ENCODE data around the gene KLF5.

Gene KLF5

GRCh38 chr13:73109969-73110368 lies 51.2 kb downstream of the KLF5 start:
- Histone ChIP-seq H2AFZ (ENCODE audit: low read length) (no peak overlapping the region), H3K9ac (ENCODE audit: low read depth, low read length, poor library complexity, severe bottlenecking) (no peak overlapping the region), H3K9me3 (ENCODE audit: insufficient read depth, low read depth, low read length) (no peaks in the 10 kb centered on the region), H3K36me3 (ENCODE audit: insufficient read depth, low read length) (no peaks in the 10 kb centered on the region), H3K4me3 (ENCODE audit: low read length, poor library complexity, severe bottlenecking) (no peak overlapping the region), H3K79me2 (ENCODE audit: insufficient read depth, low read length) (no peaks in the 10 kb centered on the region), H3K4me2 (ENCODE audit: low read depth, low read length, poor library complexity, severe bottlenecking) (no peak overlapping the region), H4K20me1 (ENCODE audit: insufficient read depth, low read length, poor library complexity, severe bottlenecking) (no peaks in the 10 kb centered on the region), H3K27me3 (ENCODE audit: insufficient read depth, low read length, poor library complexity, severe bottlenecking) (no peaks in the 10 kb centered on the region), H3K4me1 (ENCODE audit: insufficient read depth, low read length, poor library complexity, severe bottlenecking) (no peaks in the 10 kb centered on the region), H3K9me2 (replicated peaks; ENCODE audit: low read depth, low read length) (no peaks in the 10 kb centered on the region), H3F3A (ENCODE audit: low read depth) (no peaks in the 10 kb centered on the region)
- TF ChIP-seq, protein P1, sequence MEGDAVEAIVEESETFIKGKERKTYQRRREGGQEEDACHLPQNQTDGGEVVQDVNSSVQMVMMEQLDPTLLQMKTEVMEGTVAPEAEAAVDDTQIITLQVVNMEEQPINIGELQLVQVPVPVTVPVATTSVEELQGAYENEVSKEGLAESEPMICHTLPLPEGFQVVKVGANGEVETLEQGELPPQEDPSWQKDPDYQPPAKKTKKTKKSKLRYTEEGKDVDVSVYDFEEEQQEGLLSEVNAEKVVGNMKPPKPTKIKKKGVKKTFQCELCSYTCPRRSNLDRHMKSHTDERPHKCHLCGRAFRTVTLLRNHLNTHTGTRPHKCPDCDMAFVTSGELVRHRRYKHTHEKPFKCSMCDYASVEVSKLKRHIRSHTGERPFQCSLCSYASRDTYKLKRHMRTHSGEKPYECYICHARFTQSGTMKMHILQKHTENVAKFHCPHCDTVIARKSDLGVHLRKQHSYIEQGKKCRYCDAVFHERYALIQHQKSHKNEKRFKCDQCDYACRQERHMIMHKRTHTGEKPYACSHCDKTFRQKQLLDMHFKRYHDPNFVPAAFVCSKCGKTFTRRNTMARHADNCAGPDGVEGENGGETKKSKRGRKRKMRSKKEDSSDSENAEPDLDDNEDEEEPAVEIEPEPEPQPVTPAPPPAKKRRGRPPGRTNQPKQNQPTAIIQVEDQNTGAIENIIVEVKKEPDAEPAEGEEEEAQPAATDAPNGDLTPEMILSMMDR (conservative IDR thresholded peaks at IDR 0.05; ENCODE audit: low read length) = no peak
- TF ChIP-seq EZH2phosphoT487 (IDR thresholded peaks at IDR 0.05; ENCODE audit: borderline replicate concordance) = no peak

DNA sequence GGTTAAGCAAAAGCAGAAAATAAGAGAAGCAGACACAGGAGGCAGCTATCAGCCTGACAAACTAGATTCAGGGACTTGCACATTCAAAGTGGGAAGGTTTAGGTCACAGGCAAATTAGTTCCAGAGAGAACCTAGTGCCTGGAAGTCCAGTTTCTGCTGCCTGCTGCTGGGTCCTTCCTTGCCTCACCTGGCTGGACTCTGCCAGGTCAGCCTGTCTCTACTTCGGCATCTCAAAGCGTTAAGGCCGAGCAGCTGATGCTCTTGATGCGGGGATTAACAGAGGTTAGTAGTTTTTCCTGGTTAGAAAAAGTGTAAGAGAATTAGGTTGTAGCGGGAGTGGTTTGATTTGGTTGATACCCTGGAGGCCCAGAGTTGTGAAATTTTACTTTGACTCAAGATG lies 52.0 kb downstream of the KLF5 start:
- Histone ChIP-seq H3K9me2 (replicated peaks; ENCODE audit: low read depth, low read length) (no peaks in the 10 kb centered on the region), H3F3A (ENCODE audit: low read depth) (no peaks in the 10 kb centered on the region), H4K20me1 (ENCODE audit: insufficient read depth, low read length, poor library complexity, severe bottlenecking) (no peaks in the 10 kb centered on the region), H3K79me2 (ENCODE audit: insufficient read depth, low read length) (no peaks in the 10 kb centered on the region), H3K36me3 (ENCODE audit: insufficient read depth, low read length) (no peaks in the 10 kb centered on the region), H3K27me3 (ENCODE audit: insufficient read depth, low read length, poor library complexity, severe bottlenecking) (no peaks in the 10 kb centered on the region), H3K4me2 (ENCODE audit: low read depth, low read length, poor library complexity, severe bottlenecking) (no peak overlapping the region), H3K9me3 (ENCODE audit: insufficient read depth, low read depth, low read length) (no peaks in the 10 kb centered on the region), H3K9ac (ENCODE audit: low read depth, low read length, poor library complexity, severe bottlenecking) (no peak overlapping the region), H3K4me3 (ENCODE audit: low read length, poor library complexity, severe bottlenecking) (no peak overlapping the region), H2AFZ (ENCODE audit: low read length) (no peak overlapping the region), H3K4me1 (ENCODE audit: insufficient read depth, low read length, poor library complexity, severe bottlenecking) (no peaks in the 10 kb centered on the region)
- TF ChIP-seq EZH2phosphoT487 (IDR thresholded peaks at IDR 0.05; ENCODE audit: borderline replicate concordance) = no peak
- TF ChIP-seq, protein P1 (conservative IDR thresholded peaks at IDR 0.05; ENCODE audit: low read length) = no peak

- no peaks in the 10 kb centered on the region for H4K20me1 ChIP-seq (ENCODE audit: insufficient read depth, low read length, poor library complexity, severe bottlenecking)
- no peak overlapping the region for H3K4me2 ChIP-seq (ENCODE audit: low read depth, low read length, poor library complexity, severe bottlenecking)
Observed at GRCh38 chr13:73111331-73111730, 52.5 kb downstream of the KLF5 start.

More at GRCh38 chr13:73111331-73111730, 52.5 kb downstream of the KLF5 start:
- Histone ChIP-seq H3K9ac (ENCODE audit: low read depth, low read length, poor library complexity, severe bottlenecking) (no peak overlapping the region), H3K9me2 (replicated peaks; ENCODE audit: low read depth, low read length) (no peaks in the 10 kb centered on the region), H3K4me3 (ENCODE audit: low read length, poor library complexity, severe bottlenecking) (no peak overlapping the region), H3K27me3 (ENCODE audit: insufficient read depth, low read length, poor library complexity, severe bottlenecking) (no peaks in the 10 kb centered on the region), H3K79me2 (ENCODE audit: insufficient read depth, low read length) (no peaks in the 10 kb centered on the region), H3F3A (ENCODE audit: low read depth) (no peaks in the 10 kb centered on the region), H2AFZ (ENCODE audit: low read length) (no peak overlapping the region), H3K4me1 (ENCODE audit: insufficient read depth, low read length, poor library complexity, severe bottlenecking) (no peaks in the 10 kb centered on the region), H3K36me3 (ENCODE audit: insufficient read depth, low read length) (no peaks in the 10 kb centered on the region), H3K9me3 (ENCODE audit: insufficient read depth, low read depth, low read length) (no peaks in the 10 kb centered on the region)
- TF ChIP-seq, protein P1 (conservative IDR thresholded peaks at IDR 0.05; ENCODE audit: low read length) = no peak
- no peak for TF ChIP-seq EZH2phosphoT487 (IDR thresholded peaks at IDR 0.05; ENCODE audit: borderline replicate concordance)

Data from Loucy (cell line).